Measurements from ENCODE around the gene KRTAP5-9. TPM values are rescaled to one million over a fixed set of nuclear protein-coding genes. Genes with fewer than 3 reads are reported as not detected.
"Not testable (repeated sequence)": the region's sequence is repeated elsewhere in the genome, so short reads cannot be mapped to it uniquely, and the experiment has no call there.

KRTAP5-9 gene
- total RNA-seq, 1 donor from 2014 or later = 0.20 TPM

DNA sequence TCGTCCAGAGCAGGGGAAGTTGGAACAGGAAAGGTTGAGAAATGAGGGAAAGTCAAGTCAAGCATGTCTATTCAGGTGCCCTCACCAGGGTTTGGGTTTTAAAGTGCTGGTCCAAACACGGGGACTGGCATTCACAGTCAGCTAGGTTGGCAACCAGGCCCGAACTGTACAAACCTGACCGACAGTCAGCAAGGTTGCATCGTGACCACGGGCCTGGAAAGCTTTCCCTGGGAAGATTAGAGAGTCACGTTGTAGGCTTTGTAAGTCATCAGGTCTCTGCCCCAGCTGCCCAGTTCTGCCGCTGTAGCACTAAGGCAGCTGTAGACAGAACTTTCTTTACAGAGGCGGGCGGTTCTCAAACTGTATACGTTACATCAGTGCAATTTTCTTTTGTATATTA lies 24.6 kb downstream of the KRTAP5-9 start:
- Mint-ChIP-seq H3K27me3 (ENCODE audit: low read depth) (peaks cover 23% of the 10 kb centered on the region), H3K36me3 (ENCODE audit: low read depth) (no peaks in the 10 kb centered on the region), H3K4me1 (ENCODE audit: low read depth) (no peaks in the 10 kb centered on the region), H3K4me3 (ENCODE audit: unreplicated experiment) (no peak overlapping the region), H3K27ac (ENCODE audit: unreplicated experiment) (no peak overlapping the region), H3K9me3 (ENCODE audit: low read depth) (no peaks in the 10 kb centered on the region)
- TF ChIP-seq, protein P1, sequence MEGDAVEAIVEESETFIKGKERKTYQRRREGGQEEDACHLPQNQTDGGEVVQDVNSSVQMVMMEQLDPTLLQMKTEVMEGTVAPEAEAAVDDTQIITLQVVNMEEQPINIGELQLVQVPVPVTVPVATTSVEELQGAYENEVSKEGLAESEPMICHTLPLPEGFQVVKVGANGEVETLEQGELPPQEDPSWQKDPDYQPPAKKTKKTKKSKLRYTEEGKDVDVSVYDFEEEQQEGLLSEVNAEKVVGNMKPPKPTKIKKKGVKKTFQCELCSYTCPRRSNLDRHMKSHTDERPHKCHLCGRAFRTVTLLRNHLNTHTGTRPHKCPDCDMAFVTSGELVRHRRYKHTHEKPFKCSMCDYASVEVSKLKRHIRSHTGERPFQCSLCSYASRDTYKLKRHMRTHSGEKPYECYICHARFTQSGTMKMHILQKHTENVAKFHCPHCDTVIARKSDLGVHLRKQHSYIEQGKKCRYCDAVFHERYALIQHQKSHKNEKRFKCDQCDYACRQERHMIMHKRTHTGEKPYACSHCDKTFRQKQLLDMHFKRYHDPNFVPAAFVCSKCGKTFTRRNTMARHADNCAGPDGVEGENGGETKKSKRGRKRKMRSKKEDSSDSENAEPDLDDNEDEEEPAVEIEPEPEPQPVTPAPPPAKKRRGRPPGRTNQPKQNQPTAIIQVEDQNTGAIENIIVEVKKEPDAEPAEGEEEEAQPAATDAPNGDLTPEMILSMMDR (IDR thresholded peaks at IDR 0.05) = no peak
- DNase-seq (ENCODE audit: low spot score) = no peak

DNA sequence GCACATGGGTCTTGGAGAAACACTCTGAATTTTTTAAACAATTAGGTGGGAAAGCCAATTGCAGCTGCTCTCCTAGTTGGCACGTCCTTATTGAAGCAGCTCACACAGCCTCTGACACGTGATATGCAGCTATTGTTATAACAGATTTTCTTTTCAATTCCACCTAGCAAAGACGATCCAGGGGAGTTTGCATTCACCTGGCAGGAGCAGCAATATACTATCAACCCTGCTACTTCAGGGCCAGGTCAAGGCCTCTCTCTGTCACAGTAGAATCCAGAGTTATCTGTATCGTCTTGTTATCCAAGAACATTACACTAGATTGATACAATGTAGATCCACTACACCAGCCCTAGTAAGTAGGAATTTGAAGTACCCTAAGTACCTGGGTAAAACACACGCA lies 26.2 kb downstream of the KRTAP5-9 start:
- TF ChIP-seq, protein P1 (IDR thresholded peaks at IDR 0.05) = no peak
- Mint-ChIP-seq H3K4me1 (ENCODE audit: low read depth) (no peaks in the 10 kb centered on the region), H3K27ac (ENCODE audit: unreplicated experiment) (no peak overlapping the region), H3K36me3 (ENCODE audit: low read depth) (no peaks in the 10 kb centered on the region), H3K27me3 (ENCODE audit: low read depth) (peaks cover 21% of the 10 kb centered on the region), H3K9me3 (ENCODE audit: low read depth) (no peaks in the 10 kb centered on the region), H3K4me3 (ENCODE audit: unreplicated experiment) (no peak overlapping the region)
- DNase-seq (ENCODE audit: low spot score) = no peak

DNA sequence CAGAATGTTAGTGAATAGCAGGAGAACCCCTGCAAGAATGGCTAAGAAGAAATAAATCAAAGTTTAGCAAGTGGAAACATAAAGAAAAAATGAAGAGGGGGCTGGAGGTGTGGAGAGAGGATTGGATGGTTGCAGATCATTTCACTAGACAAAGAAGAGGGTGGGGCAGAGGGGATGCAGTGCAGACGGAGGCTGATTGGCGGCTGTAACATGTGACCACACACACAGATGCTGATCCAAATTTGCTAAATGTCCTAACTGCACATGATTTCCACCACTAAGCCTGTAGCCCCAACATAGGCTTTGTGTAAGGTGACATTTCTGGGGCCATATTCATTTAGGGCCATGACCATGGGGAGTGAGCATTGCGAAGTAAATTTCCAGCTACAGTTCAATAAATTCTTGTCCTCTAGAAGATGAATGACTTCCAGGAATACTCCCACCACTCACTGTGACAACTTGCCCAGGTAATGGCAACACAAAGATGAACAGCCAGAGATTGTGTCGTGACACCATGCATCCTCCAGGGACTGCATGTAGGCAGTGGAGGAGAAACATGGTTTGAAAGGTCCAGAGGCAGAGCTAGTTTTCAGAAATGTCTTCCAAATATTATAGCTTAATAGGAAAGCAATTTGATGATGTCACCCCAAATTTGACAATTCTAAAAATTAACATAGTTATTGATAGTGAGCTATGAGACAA lies 27.7 kb downstream of the KRTAP5-9 start:
- Mint-ChIP-seq H3K9me3 (ENCODE audit: low read depth) (no peaks in the 10 kb centered on the region), H3K4me3 (ENCODE audit: unreplicated experiment) (no peak overlapping the region), H3K27ac (ENCODE audit: unreplicated experiment) (no peak overlapping the region), H3K36me3 (ENCODE audit: low read depth) (no peaks in the 10 kb centered on the region), H3K27me3 (ENCODE audit: low read depth) (peaks cover 18% of the 10 kb centered on the region), H3K4me1 (ENCODE audit: low read depth) (peaks cover 8% of the 10 kb centered on the region)
- TF ChIP-seq, protein P1 (IDR thresholded peaks at IDR 0.05) = no peak
- DNase-seq (ENCODE audit: low spot score) = no peak

DNA sequence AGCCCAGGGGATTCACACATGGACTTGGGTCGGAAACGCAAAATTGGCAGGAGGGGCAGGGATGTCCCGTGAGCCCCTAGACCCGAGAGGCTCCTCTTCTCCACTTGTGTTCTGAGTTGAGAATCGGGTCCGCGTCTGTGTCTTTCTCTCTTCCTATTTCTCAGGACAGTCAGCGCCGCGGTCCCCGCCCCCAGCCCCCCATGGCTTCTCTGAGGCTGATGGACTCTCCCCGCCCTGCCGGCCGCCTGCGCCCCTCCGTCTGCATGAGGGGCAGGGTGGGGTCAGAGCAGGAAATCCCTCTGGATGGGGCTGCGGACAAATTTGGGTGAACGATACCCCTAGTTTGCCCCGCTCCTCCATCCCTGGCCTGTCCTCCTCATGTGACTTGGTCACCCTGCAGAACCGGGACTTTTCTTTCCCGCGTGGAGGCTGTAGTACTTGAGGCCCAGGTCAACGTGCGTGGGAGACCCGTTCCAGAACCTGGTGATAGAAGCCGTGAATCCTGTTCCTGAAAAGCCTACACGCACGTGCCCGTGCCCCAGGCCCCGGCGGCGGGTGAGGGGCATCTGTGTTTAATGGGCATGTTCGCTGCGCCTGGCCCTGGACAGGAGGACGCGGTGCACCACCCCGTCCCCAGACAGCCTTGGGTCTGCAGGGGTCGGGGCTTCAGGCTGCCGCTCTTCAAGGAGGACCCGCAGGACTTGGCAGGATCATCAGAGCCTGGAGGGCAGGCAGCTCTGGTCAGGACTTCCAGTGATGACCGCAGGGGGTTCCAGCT lies 28.7 kb downstream of the KRTAP5-9 start:
- H3K27ac Mint-ChIP-seq (ENCODE audit: unreplicated experiment); H3K36me3 Mint-ChIP-seq (ENCODE audit: low read depth); H3K4me1 Mint-ChIP-seq (ENCODE audit: low read depth); DNase-seq (ENCODE audit: low spot score); H3K4me3 Mint-ChIP-seq (ENCODE audit: unreplicated experiment); H3K9me3 Mint-ChIP-seq (ENCODE audit: low read depth): not testable (repeated sequence)
- H3K27me3 Mint-ChIP-seq (ENCODE audit: low read depth) = peaks cover 22% of the 10 kb centered on the region

DNA sequence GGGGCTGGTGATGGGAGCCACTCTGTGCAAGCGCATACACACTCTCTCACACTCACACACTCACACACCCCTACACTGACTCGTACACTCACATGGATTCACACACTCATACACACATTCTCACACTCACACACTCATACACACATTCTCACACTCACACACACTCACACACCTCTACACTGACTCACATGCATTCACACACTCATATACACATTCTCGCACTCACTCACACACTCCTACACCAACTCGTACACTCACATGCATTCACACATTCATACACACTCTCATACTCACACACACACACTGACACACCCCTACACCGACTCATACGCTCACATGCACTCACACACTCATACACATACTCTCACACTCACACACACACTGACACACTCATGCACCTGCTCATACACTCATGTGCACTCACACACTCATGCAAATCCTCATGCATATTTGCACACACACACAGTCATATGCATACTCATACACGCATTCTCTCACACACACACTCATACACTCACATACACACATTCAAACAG lies 29.3 kb downstream of the KRTAP5-9 start:
- TF ChIP-seq, protein P1 (IDR thresholded peaks at IDR 0.05) = no peak
- Mint-ChIP-seq H3K27ac (ENCODE audit: unreplicated experiment) (no peak overlapping the region), H3K36me3 (ENCODE audit: low read depth) (no peaks in the 10 kb centered on the region)

DNA sequence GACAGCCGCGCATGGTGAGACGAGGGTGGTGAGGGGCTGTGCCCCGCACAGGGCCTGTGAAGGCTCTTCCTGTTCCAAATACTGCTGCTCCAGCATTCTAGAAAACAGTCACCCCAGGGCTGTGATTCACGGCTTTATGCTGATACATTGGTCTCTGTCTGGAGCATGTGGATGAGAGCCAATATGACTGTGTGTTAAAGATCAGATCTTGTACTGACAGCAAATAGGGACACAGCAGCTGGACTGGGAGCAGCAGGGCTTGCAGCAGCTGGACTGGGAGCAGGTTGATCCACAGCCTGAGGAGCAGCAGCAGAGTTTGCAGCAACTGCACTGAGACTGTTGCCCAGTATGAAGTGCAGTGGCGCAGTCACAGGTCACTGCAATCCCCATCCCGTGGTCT lies 31.3 kb downstream of the KRTAP5-9 start:
- not testable (repeated sequence) for H3K4me1 Mint-ChIP-seq (ENCODE audit: low read depth); H3K27ac Mint-ChIP-seq (ENCODE audit: unreplicated experiment); H3K36me3 Mint-ChIP-seq (ENCODE audit: low read depth); H3K9me3 Mint-ChIP-seq (ENCODE audit: low read depth); DNase-seq (ENCODE audit: low spot score); H3K4me3 Mint-ChIP-seq (ENCODE audit: unreplicated experiment)
- H3K27me3 Mint-ChIP-seq (ENCODE audit: low read depth) = peaks cover 34% of the 10 kb centered on the region

More for the DNA sequence above, 29.3 kb downstream of the KRTAP5-9 start:
- peaks cover 24% of the 10 kb centered on the region for H3K27me3 Mint-ChIP-seq (ENCODE audit: low read depth)
- H3K4me1 Mint-ChIP-seq (ENCODE audit: low read depth) = peaks cover 8% of the 10 kb centered on the region
- no peak overlapping the region for H3K4me3 Mint-ChIP-seq (ENCODE audit: unreplicated experiment)
- DNase-seq (ENCODE audit: low spot score) = no peak
- H3K9me3 Mint-ChIP-seq (ENCODE audit: low read depth) = no peaks in the 10 kb centered on the region

Measured in chondrocyte (in vitro differentiated cells).